NCI-H146 treated with DMSO at 0.1 percent for 48 hours (cell line): ENCODE data around the gene HSFX2.
A peak's percentile ranks its signal among the peaks of the same experiment; 100 is the strongest.
"Not testable (repeated sequence)": the region's sequence is repeated elsewhere in the genome, so short reads cannot be mapped to it uniquely, and the experiment has no call there.

Experiments used
- DNase-seq: peaks from one replicate; lab custom pipeline; 2025; ENCODE audit not compliant: unreplicated experiment; lab: John Stamatoyannopoulos, UW

Gene HSFX2

DNA sequence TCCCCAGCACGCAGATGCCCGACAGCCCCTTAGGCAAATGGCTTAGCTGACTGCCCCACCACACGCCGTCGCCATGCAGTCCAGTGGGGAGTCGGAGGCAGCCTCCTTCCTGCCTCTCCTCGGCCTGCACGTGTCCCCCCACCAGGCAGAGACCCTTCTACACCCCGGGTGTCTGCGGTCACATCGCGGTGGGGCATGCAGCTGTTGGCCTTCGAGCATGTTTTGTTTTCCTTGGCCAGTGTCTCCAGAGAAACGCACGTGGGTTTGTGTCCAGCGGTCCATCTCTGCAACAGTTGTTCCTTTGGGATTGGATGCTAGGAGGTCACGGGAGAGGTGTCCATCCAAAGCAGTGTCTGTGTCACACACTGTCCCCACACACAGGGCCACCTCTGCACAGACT lies at the start of gene HSFX2:
TSS of gene HSFX2 (minus strand) at position 101 of the 400 bp plus-strand sequence. CDS start 614 bp downstream, outside the sequence.
- not testable (repeated sequence) for DNase-seq

DNA sequence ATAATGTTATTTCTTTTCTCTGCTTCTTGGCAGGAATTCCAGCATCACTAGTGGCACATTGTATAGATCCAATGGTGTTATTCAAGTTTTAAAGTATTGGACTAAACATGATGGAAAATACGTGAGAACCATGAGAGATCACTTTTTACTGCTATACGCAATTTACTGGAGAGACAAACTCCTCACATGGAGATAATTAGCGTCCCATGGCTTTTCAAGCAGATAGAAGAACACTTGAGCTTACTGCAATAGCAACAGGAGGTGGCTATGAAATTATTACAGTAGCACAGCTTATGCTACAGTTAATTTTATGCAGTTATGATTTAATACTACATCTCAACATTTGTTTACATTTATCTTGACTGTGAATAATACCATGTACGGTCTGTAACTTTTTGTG lies 48.4 kb upstream of the HSFX2 start:
- DNase-seq = no peak

GRCh38 chrX:149641835-149642234 lies 46.7 kb upstream of the HSFX2 start:
- DNase-seq = no peak

GRCh38 chrX:149641432-149641831 lies 46.3 kb upstream of the HSFX2 start:
- DNase-seq = no peak

DNA sequence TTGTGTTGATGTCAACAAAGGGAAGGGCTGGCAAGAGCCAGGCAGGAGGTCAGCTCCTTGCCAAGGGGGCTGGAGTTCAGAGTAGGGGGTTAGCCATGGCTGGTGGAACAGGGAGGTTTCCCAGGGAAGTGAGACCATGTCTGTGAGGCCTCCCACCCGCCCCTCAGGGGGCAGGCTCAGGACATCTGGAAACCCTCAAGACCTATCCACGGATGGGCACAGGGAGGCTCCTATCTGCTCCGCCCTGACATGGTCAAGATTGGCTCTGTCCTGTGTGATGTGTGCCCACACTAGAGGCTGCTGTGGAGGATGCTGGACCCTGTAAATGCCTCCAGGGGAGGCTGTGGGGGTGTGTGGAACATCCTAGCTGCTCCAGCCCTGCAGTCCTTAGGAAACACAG lies 44.5 kb upstream of the HSFX2 start:
- DNase-seq = no peak

DNA sequence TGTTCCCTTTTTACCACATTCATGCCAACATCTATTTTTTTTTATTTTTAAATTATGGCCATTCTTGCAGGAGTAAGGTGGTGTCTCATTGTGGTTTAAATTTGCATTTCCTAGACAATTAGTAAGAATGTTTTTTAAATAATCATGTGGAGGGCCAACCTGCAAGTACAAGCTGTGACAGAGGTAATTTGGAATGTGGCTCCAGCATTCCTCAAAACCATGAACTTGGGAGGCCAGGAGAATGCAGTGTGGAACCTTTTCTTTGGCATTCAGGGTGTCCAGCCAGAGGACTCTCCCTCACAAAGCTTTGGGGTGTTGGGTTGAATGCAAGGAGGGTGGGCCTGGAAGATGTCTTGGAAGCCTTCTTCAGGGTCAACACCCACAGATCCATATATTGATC lies 43.7 kb upstream of the HSFX2 start:
- no peak for DNase-seq

- DNase-seq = no peak
Measured at GRCh38 chrX:149633511-149633910, 38.4 kb upstream of the HSFX2 start.

DNA sequence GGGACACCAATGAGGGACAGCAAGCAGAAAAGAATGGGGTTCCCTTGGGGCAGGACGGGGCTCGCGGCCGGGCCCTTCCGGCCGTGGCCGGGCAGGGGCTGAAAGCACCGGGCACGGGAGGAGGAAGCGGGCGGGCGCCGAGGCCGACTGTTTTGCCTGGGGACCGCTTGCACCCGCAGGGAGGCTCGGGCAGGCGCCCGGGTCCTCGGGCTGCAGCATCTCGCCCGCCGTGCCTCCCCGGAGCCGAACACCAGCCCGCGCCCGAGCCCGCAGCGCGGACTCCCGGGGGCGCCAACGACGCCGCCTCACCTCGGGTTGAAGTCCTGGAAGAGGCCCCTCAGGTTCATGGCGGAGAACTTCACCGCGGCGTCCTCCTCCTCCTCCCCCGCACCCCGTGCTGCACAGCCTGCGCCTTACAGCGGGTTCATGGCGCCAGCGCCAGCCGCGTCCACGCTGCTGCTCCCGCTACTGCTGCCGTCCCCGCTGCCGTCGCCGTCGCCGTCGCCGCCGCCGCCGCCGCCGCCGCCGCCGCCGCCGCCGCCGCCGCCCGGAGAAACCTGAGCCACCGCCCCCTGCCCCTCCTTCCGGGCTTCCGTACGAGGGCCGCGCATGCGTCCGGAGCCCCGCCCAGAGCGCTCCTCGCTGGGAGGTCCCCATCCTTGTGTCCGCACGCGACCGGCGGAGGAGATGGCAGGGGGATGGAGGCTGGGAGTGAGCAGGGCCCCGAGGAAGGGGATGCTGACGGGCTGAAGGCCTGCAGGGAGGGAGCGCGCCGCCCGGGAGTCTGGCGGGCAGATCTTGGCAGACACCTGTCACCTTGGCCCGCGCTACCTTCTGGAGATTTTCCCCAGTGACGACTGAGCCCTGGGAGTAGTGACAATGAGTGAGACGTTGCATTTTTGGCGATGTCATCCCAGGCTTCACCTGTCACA lies 36.4 kb upstream of the HSFX2 start, which contains the start of gene TMEM185A:
TSS of gene TMEM185A (minus strand) at position 559 of the 932 bp plus-strand sequence. CDS start at position 347, 212 bp downstream.
- DNase-seq = peak; percentile 33

DNA sequence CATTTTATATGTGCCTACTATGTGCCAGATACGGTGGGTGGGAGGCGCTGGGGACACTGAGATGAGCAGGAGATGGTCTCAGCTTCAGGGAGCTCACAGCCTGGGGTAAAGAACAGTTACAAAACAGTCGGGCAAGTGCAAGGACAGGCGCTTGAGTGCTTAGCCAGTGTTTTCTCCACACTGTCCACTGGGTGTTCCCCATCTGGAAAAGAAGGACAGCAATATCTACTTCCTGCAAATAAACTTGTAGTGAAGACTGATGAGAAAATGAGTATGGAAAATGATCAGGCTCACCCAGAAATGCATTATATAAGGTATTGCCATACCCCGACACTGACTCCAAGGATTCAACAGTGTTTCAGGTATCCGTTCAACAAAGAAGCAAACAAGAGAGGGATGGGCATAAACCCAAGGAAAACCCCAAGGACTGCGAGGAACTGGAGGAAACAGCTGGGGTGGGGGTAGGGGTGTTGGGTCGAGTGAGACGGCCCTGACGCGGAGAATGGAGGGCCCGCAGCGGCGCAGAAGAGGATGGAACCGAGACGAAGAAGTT lies 35.6 kb upstream of the HSFX2 start:
- no peak for DNase-seq

DNA sequence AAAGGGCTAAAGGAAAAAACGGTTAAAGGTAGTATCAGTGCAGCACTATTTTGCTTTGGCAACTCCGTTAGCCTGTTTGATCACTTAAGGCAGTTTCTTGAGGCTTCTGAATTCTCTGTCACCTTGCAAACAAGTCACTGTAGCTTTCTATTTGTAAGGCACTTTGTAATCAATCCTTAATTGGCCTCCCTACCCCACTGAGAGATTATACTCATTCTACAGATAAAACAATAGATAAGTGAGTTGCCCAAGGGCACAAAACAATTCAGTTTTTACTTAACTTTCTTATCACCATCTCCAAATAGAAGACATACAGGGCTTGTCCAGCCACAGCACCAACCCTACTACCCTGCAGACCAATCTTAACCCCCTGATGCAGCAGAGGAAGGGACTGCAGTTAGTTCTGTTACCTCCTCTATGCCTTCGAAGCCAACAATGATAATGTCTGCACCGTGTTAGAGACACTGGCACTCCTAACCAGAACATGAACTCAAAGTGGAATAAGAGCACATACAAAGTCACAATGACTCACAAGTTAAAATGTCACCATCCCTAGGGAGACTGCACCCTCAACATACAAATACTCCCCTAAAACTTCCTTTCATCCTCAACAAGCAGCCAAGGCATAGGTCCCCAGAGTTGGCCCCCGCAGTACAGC lies 34.7 kb upstream of the HSFX2 start:
- peak; percentile 1 for DNase-seq

- no peak for DNase-seq
Measured at GRCh38 chrX:149628768-149629167, 33.7 kb upstream of the HSFX2 start.

DNA sequence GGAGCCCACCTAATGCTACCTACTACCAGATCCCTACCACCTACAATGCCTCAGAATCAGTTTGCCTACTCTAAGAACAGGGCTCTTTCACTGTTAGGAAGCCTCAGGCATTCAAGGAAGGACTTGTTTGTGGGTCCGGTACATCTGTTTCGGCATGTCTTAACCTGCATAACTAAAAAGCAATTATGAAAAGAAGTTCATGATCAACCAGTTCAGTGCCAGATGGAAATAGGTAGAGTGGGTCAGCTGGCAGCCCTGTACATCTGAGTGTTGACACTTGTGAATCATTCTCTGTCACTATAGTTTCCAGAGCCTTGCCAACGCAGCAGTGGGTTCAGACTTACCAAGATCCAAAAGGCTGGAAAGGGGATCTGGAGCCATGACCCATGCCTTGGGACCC lies 33.2 kb upstream of the HSFX2 start:
- no peak for DNase-seq

GRCh38 chrX:149626829-149627228 lies 31.7 kb upstream of the HSFX2 start:
- not testable (repeated sequence) for DNase-seq

GRCh38 chrX:149619662-149620061 lies 24.5 kb upstream of the HSFX2 start:
- not testable (repeated sequence) for DNase-seq

GRCh38 chrX:149618871-149619270 lies 23.8 kb upstream of the HSFX2 start:
- DNase-seq = no peak

DNA sequence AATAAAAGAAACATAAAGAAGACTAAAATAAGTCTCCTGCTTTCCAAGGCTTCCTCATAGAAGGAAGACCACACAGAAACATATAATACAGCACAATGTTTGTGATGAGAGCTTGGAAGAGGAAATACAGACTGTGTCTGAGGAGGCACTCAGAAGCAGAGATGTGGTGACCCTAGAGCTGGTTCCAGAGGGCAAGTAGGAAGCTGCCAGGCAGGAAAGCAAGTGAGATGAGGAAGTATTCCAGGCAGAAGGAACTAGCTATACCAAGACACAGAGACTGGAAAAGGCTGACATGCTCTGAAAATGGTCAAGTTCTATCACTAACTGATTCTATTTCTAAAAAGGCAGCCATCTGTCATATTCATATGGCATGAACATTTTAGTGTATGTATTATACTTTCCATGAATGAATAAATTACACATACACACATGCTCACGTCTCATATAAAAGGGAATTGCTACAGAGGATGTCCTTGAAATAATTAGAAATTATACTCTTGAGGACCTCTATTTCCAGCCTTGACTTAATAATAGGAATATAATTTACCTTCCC lies 16.6 kb upstream of the HSFX2 start:
- DNase-seq = no peak

- no peak for DNase-seq
Measured at GRCh38 chrX:149610511-149610910, 15.4 kb upstream of the HSFX2 start.

GRCh38 chrX:149607699-149608098 lies 12.6 kb upstream of the HSFX2 start:
- no peak for DNase-seq

DNA sequence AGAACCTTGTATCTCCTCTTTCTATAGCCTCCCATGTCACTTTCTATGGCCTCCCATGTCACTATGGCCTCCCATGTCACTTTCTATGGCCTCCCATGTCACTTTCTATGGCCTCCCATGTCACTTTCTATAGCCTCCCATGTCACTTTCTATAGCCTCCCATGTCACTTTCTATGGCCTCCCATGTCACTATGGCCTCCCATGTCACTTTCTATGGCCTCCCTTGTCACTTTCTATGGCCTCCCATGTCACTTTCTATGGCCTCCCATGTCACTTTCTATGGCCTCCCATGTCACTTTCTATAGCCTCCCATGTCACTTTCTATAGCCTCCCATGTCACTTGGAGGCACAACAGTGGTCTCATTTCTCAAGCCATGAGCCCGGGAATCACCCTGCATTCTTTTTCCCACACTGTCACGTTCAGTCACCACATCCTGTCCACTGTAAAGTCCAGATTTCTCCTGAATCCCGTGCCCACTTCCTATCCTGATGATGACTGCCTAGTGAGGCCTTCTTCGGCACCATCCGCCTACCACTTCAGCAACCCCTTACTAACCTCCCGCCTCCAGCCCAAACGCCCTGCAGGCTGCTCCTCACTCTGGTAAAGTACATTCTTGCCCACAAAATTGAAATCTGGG lies 10.3 kb upstream of the HSFX2 start:
- DNase-seq = not testable (repeated sequence)

- DNase-seq = not testable (repeated sequence)
Measured at GRCh38 chrX:149598603-149599002, 3.5 kb upstream of the HSFX2 start.

DNA sequence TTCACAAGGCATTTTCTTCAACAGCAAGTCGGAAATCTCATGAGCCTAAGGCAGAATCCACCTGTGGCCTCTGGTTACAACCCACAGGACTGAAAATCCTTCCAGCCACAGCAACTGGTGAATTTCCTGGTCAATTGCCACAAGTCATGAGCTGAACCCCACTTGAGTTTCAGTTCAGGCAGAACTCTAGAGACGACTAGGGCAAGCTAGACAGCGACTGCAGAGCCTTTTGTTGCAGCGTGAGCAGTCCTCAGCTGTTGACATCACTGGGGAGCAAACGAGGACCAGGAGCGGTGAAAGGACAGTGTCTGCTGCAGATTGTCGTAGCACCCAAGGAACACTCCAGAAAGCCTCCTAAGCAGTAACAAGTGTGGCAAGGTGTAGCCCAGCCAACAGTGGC lies 829 bp upstream of the HSFX2 start:
- DNase-seq = not testable (repeated sequence)
